Kidney (tissue), 14 donors: ENCODE data around the gene CXXC4. TPM values are rescaled to one million over a fixed set of nuclear protein-coding genes. Genes with fewer than 3 reads are reported as not detected.

Source experiments
- DNase-seq, 5 donors: peaks; one replicate each; pipeline ENCODE4 v3.0.0-alpha.2; 2013 to 2020
- FAIRE-seq: peaks from 2 replicates; lab custom pipeline; 2012; peaks lifted over from hg19 to GRCh38; lab: Jason Lieb, UNC
- H3K27ac ChIP-seq, 2 donors: one replicate each; pipeline ENCODE4 v1.7.0; 2013; ENCODE audit warnings: low read depth in 2 of 2, low read length in 2 of 2, inconsistent platforms in 1 of 2
- H3K27me3 ChIP-seq: one replicate; pipeline ENCODE4 v1.7.1; 2013; ENCODE audit warnings: low read length, inconsistent platforms; ENCODE audit not compliant: control insufficient read depth, insufficient read depth
- H3K36me3 ChIP-seq, 3 donors: one replicate each; pipeline versions ENCODE4 v1.7.0 to v1.7.1; 2013; ENCODE audit warnings: low read length in 3 of 3, control low read depth in 1 of 3, inconsistent platforms in 1 of 3; ENCODE audit not compliant: insufficient read depth in 3 of 3, control insufficient read depth in 2 of 3
- H3K4me1 ChIP-seq, 3 donors: one replicate each; pipeline versions ENCODE4 v1.7.0 to v1.7.1; 2013; ENCODE audit warnings: low read length in 3 of 3, inconsistent platforms in 1 of 3, low read depth in 1 of 3; ENCODE audit not compliant: control insufficient read depth in 2 of 3, insufficient read depth in 2 of 3
- H3K4me3 ChIP-seq, 3 donors: one replicate each; pipeline versions ENCODE4 v1.7.0 to v1.8.1; 2013; ENCODE audit warnings: low read length in 3 of 3, control low read depth in 1 of 3, inconsistent platforms in 1 of 3
- H3K9ac ChIP-seq, 3 donors: one replicate each; pipeline versions ENCODE4 v1.7.0 to v1.7.1; 2013; ENCODE audit warnings: low read length in 3 of 3, control low read depth in 1 of 3, inconsistent platforms in 1 of 3
- H3K9me3 ChIP-seq, 3 donors: one replicate each; pipeline versions ENCODE4 v1.7.0 to v1.7.1; 2013; ENCODE audit warnings: low read length in 3 of 3, control low read depth in 1 of 3, inconsistent platforms in 1 of 3; ENCODE audit not compliant: control insufficient read depth in 2 of 3, insufficient read depth in 1 of 3
- CTCF ChIP-seq: IDR thresholded peaks from 3 replicates; pipeline ENCODE4 v1.5.1; 2012; ENCODE audit warnings: mild to moderate bottlenecking, moderate library complexity, borderline replicate concordance; ENCODE audit not compliant: insufficient read depth; ENCODE audit errors: extremely low read depth
- intact Hi-C: fragments of 100-400 bp; cut with DNase I; formaldehyde crosslinking; loops from one replicate; pipeline ENCODE4 v1.11.1; 2022
- polyA plus RNA-seq: library from polyadenylated mRNA; stranded (reverse); fragments of 350-450 nt; fragmentation: Illumina TruSeq; extraction: RNeasy Lipid Tissue Mini Kit (QIAGEN cat#74804); gene quantifications from one replicate; pipeline ENCODE4 v1.2.3, GENCODE V29; 2014; ENCODE audit warnings: low read depth, low replicate concordance; ENCODE audit not compliant: insufficient read depth
- total RNA-seq: library from RNA; stranded (reverse); fragmentation: NEBNext Ultra II Directional; extraction: Animal tissue kit (Norgen Biotek cat#: 25700); gene quantifications from one replicate; pipeline ENCODE4 v1.2.1, GENCODE V29; 2021
- donor health status: control.
- donor health status: control.
- donor health status: control.
- donor health status: control.
- donor health status: control.
- donor health status: DM: yes; HTN: yes; CAD: no.
- donor health status: Normal renal cell carcinoma (clear cell type).

Gene CXXC4
- total and polyA plus RNA-seq, 2 donors from 2014 or later, result 0.45 to 0.63 TPM

DNA sequence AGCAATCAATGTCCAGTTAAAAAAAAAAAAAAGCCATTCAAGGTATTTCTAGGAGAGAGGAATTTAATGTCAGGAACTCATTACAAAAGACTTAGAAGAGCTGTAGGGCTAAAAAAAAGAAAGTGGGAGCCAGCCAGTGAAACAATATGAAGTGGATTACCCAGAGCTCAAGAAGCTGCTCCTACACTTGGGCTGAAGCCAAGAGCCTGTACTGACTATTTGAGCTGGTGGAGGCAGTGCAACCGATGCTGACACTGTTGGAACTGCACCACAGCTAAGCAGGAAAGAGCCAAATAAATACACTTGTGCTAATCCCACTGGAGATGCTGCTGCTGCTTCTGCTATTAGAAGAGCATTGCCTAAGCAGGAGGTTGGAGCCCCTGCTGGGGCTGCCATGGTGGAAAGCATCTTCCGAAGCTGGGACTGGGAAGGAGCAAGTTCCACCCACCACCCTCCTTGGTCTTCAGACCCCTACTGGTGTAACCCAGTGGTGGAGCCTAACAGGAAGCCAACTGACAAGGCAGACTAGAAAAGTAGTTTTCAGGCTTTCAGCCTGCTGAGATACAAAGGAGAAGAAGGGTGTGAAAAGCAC lies 65.4 kb downstream of the CXXC4 start:
- Histone ChIP-seq H3K9ac (no peak overlapping the region), H3K4me1 (no peaks in the 10 kb centered on the region), H3K9me3 (no peaks in the 10 kb centered on the region), H3K36me3 (no peaks in the 10 kb centered on the region), H3K27me3 (no peaks in the 10 kb centered on the region), H3K4me3 (no peak overlapping the region), H3K27ac (no peak overlapping the region)
- no peak for TF ChIP-seq CTCF
- intact Hi-C loops, result no loop called here
- DNase-seq, result peak in 1 of 5 donors; percentile 24
- FAIRE-seq, result no peak

DNA sequence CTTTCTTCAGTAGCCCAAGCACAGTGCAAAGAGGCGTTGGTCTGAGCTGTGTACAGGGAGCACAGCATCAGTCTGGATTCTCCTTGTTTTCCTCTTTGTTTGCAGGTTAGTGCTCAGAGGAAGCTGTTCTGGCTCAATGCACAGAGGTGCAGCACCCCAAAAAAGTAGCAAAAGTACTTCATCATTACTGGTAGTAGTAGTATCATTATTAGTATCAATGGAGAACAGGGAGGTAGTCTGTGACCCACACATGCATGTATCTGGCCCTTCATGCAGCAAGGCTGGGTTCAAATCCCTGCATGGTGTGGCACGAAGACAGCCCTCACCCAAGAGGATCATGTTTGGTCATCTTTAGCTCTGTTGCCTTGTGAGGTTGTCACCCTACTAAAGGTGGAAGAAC lies 68.7 kb downstream of the CXXC4 start:
- Histone ChIP-seq H3K9me3 (no peaks in the 10 kb centered on the region), H3K36me3 (no peaks in the 10 kb centered on the region), H3K27me3 (no peaks in the 10 kb centered on the region), H3K4me1 (no peaks in the 10 kb centered on the region), H3K9ac (no peak overlapping the region), H3K4me3 (no peak overlapping the region), H3K27ac (no peak overlapping the region)
- no peak for TF ChIP-seq CTCF
- intact Hi-C loops, result no loop called here
- FAIRE-seq (no peak), DNase-seq (no peak)

DNA sequence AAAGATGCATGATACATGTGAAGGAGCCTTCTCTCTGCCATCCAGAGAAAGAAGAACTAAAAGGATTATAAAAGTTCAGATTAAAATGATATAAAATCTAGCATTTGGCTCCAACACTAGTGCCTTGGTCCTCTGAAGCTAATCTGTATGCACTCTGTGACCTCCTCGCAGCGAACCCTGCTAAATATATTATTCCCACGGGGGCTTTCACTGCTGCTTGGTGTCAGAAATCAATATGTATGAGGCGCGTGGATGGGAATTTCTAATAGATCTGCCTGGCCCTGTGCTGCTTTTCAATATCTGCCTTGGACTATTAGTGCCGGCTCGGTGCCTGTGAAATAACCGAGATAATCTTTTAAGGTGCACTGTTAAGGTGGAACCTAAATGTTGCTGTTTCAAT lies 69.7 kb downstream of the CXXC4 start:
- intact Hi-C loops, result no loop called here
- FAIRE-seq (no peak), DNase-seq (peak in 1 of 5 donors; percentile 3)
- peak overlapping the region in 1 of 3 donors; percentile 1 for H3K9ac ChIP-seq
- H3K36me3 ChIP-seq, result no peaks in the 10 kb centered on the region
- no peaks in the 10 kb centered on the region for H3K9me3 ChIP-seq
- H3K27ac ChIP-seq, result no peak overlapping the region
- no peak for TF ChIP-seq CTCF
- no peaks in the 10 kb centered on the region for H3K4me1 ChIP-seq
- H3K4me3 ChIP-seq, result peak overlapping the region; percentile 17 to 60 (median 57)
- H3K27me3 ChIP-seq, result no peaks in the 10 kb centered on the region

DNA sequence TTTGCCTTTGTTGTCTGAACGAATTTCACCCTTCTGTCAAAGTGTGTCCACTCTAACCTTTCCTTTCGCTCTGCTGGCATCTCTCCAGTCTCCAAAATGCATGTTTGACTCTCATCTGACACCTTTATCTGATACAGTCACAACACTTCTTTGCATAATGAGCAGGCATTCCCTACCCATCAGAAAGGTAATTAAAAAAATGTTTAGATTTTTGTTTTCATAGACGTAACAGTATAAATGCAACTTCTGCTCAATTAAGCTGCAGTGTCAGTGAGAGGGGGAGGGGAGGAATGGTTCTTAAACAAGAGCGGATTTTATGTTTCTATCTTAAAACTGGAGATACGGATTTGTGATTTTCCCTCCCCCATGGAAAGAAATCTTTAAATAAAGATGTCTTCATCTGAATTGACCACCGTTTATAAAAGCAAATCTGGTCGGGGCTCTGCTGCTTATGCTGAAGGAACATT lies 70.2 kb downstream of the CXXC4 start:
- intact Hi-C loops, result no loop called here
- TF ChIP-seq CTCF, result no peak
- Histone ChIP-seq H3K4me3 (peak overlapping the region; percentile 32 to 60 (median 57)), H3K9me3 (no peaks in the 10 kb centered on the region), H3K4me1 (no peaks in the 10 kb centered on the region), H3K9ac (no peak overlapping the region), H3K36me3 (no peaks in the 10 kb centered on the region), H3K27ac (no peak overlapping the region), H3K27me3 (no peaks in the 10 kb centered on the region)
- no peak for FAIRE-seq
- DNase-seq, result peak in 1 of 5 donors; percentile 24
